ENCODE data around the gene TMTC2.
"Not testable (repeated sequence)": the region's sequence is repeated elsewhere in the genome, so short reads cannot be mapped to it uniquely, and the experiment has no call there.

The TMTC2 gene

DNA sequence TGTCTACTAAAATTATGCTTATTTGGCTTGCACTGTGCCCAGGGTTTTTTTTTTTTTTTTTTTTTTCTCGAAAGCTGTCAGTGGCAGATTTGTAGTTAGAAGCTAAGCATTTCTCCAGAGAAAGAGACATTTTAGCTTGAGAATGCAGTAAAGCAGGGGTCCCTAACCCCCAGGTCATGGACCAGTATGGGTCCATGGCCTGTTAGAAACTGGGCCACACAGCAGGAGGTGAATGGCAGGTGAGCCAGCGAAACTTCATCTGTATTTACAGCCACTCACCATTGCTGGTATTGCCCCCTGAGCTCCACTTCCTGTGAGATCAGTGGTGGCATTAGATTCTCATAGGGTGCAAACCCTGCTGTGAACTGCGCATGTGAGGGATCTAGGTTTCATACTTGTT is 73.7 kb downstream of the TMTC2 start:
- no peak for DNase-seq
- intact Hi-C loops (cut with DNase I), result no loop called here

DNA sequence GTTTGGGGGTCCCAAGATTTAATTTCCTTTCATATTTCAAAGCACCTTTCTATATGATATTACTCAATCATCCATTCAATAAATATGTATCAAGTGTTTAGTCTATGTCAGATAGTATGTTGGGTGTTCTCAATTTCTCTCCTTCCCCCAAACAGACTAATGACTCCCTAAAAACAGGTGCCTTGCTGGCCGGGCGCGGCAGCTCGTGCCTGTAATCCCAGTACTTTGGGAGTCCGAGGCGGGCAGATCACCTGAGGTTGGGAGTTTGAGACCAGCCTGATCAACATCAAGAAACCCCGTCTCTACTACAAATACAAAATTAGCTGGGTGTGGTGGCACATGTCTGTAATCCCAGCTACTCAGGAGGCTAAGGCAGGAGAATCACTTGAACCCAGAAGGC is 78.5 kb downstream of the TMTC2 start:
- intact Hi-C loops (cut with DNase I); DNase-seq: not testable (repeated sequence)

DNA sequence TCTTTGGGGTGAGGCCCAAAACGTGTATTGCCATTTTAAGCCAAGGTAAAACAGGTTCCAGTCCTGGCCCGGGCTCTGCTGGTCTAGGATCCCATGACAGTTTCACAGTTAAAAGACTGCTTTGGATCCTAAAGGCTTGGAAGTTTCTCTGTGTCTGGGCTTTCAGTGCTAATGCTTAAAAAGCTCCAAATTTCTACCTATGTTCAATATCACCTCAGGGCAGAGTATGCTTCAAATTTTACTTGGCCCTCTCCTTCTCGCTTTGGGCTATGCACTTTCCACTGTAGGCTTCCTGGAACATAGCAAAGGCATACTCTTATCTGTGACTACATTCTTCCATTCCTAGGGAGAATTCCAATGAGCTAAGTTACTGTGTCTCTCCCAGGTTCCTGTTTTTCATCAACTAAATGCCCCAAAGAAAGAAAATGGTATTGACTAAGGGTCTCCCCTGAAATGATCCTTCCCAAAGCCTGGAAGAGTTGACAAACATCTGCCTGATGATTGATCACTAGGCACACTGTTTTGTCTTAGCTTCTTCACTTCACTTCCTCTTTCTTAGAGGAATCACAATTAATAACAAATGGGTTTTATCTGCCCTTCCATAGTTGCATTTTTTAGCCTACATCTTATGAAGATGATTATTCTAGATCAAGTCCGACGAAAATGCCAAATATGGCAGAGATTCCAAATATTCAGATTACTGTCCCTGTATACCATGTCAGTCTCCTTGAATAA is 79.4 kb downstream of the TMTC2 start:
- DNase-seq, result no peak
- intact Hi-C loops (cut with DNase I), result no loop called here

DNA sequence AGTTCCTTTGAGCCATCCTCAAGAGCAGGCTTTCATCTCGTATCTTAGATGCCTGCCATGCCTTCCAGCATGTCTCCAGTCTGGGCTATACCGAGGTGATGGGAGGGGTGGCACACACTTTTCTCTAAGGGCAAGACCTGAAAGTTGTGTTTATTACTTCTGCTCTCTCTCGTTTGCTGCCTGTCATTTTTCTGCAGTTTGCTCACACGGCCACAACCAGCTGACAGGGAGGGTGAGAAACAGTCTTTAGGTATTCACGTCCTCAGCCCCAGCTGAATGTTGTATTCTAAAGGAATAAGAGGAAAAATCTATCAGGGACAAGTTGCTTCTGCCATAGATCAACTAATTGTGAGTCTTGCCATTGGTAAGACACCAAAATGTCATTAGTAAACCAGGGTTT is 88.0 kb downstream of the TMTC2 start:
- intact Hi-C loops (cut with DNase I), result no loop called here
- DNase-seq, result no peak

DNA sequence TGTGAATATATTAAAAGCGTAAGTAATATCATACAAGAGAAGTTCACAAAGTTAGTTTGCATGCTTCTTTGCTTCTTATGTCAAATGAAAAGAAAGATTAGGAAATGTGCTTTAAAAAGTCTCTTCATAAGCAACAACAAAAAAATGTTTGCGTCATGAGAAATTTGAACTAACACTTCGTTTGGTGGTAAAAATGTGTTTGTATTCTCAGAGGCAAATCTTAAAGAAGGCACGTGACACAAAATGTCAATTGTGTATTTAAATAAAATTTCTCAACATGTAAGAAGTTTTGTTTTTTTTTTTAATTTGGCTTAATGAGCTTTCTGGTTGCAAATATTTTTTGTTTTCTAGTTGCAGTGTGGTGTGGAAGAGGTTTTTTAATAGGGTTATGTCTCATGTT is 93.8 kb downstream of the TMTC2 start:
- DNase-seq, result no peak
- intact Hi-C loops (cut with DNase I), result no loop called here

DNA sequence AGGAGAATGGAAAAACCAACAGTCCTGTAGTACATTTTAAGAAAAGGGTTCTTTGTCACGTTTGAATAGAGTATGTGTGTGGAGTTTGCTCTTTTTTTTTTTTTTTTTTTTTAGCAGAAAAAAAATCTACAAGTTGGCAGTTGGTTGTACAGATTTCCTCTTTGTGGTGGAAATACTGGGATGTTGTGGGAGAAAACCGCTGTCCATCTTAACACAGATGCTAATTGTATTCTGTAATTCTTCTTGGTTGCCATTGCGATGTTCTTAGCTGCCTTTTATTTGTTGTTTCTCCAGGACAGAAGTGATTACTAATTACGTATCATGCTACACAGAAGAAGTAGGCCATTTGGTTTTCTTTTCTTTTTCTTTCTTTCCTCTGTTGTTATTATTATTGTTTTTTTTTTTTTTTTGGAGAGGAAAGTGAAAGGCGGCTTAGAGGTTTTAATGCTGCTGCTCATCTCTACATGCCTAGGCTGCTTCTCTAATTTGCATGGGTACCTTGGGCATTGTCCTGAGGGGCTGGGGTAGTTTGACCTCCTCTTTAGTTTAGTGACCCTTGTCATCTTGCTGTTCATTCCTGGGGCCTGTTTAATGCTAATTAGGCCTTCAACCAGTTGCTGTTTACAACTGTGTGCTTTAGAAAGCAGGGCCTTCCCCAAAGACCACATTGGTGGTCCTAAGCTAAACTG is 94.7 kb downstream of the TMTC2 start:
- intact Hi-C loops (cut with DNase I), result no loop called here

DNA sequence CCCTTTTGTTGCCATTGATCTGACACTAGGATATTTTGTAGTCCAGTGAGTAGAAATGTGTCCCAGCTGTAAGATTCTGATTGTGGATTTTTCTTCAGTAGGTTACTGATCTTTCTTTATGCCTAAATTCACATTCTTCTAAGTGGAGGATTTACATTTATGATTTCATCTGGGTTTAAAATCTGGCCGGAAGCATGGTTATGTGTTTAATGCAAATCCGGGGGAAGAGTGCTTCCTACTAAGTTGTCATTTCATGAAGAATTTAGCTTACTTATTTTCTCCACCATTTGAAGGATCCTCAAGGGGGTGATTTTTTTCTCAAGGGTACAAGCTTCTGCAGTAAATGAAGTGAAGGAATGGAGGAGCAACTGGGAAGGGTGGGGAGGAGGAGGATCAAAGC is 96.7 kb downstream of the TMTC2 start:
- DNase-seq, result no peak
- intact Hi-C loops (cut with DNase I), result no loop called here

More for the DNA sequence above, 94.7 kb downstream of the TMTC2 start:
- peak in 8 of 42 donors; percentile 11 to 61 (median 30) for DNase-seq

DNA sequence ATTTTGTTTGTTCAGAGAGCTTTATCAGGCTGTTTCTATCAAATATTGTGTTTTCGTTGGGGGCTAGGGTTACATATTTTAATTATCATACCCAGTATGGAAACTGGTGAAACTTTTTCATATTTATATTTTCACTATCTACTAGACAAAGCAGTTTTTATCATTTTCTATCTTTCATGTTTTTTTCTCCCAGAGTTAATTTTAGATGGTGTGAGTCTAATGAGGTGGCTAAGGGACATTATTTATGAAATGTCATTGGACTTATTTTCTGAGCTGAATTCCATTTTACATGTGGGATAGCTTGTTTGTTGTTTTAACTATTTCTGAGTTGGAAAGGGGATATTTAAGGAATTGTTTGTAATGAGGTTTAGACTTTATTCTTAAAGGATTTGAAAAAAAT is 100.3 kb downstream of the TMTC2 start:
- DNase-seq, result no peak
- intact Hi-C loops (cut with DNase I), result no loop called here

DNA sequence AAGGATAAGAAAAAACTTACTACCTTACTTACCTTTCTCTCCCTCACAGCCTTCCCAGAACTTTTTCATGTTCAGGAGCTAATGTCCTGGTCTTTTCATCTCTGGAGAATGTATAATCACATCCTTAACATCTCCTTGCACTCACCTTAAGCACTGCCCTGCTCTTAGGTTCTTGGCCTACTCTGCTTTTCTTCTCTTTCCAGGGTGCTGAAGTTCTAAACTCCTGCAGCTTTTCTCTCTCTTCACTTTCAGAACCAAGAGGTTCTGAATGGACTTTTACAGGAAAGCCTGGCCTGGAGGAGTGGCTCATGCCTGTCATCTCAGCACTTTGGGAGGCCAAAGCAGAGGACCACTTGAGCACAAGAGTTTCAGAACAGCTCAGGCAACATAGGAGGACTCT is 101.9 kb downstream of the TMTC2 start:
- no peak for DNase-seq
- intact Hi-C loops (cut with DNase I), result no loop called here

DNA sequence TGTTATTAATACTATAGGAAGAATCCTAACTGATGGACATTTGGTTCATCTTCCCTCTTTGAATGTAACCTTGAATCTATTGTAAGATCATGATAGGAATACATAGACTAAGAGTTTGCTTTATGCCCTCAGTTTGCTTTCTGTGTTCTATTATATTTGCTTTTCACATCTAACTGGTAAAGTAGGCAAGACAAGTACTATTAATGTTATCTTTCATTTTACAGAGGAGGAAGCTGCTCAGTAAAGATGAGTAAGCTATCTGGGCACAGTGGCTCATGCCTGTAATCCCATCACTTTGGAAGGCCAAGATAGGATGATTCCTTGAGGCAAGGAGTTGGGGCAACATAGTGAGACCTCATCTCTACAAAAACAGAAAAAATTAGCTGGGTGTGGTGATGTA is 103.0 kb downstream of the TMTC2 start:
- no peak for DNase-seq
- intact Hi-C loops (cut with DNase I), result no loop called here

DNA sequence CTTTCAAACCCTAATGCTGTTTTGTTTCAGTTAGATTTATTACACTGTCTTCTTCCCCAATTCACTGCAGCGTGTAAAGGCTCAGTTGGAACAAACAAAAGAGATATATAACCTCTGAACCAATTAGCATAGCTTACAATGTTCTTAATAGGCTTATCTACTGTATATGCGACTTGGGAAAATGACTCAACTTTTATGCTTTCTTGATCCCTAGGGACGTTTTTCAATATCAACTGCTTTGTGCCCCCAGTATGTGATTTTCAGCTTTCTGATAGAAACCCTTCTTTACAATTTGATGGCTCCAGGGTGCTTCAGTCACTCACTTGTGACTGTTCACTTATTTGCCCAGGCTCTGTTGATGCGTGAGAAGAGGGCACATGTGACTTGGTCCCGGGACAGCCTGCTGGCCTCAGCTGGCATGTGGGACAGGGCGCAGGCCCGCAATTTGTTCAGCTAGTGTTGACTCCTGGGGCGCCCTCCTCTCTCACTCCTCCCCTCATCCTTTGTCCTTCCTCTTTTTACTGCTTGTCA is 107.1 kb downstream of the TMTC2 start:
- DNase-seq, result peak in 12 of 42 donors; percentile 8 to 72 (median 30)

DNA sequence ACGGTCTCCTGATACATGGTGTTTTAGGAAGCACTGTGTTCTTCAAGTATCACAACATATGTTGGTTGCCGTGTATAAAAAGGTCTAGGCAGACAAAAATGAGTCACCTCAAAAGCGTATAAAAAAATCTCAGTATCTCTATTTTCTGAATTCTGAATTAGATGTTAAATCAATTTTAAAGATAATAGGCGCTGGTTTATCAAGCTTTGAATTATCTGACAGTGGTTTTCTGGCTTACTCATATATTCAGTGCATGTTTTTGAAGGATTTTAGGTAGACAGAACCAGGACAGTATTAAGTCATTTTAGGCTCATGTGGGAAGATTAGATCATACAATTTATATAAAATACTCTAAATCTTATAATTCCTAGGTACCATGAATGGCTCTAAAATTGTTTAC is 110.8 kb downstream of the TMTC2 start:
- no peak for DNase-seq
- intact Hi-C loops (cut with DNase I), result no loop called here

More for the DNA sequence above, 107.1 kb downstream of the TMTC2 start:
- intact Hi-C loops (cut with DNase I), result no loop called here

DNA sequence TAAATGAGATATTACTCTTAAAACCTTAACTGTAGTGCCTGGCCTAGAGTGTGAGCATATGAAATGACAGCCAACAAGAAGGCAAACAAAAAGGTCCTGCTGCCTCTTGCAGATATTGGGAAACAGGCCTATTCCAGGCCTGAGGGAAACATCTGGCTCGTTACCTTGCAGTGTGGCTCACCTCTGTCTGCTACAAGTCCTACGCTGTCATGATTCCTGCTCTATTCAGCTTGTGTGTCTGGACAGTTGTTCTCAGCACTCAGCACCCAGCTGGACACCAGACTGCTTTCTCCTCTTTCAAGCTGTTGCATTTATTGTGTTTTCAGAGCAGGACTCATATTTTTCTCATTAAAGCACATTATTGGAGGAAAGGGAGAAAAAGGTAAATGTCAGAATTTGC is 113.5 kb downstream of the TMTC2 start:
- intact Hi-C loops (cut with DNase I), result no loop called here
- no peak for DNase-seq

DNA sequence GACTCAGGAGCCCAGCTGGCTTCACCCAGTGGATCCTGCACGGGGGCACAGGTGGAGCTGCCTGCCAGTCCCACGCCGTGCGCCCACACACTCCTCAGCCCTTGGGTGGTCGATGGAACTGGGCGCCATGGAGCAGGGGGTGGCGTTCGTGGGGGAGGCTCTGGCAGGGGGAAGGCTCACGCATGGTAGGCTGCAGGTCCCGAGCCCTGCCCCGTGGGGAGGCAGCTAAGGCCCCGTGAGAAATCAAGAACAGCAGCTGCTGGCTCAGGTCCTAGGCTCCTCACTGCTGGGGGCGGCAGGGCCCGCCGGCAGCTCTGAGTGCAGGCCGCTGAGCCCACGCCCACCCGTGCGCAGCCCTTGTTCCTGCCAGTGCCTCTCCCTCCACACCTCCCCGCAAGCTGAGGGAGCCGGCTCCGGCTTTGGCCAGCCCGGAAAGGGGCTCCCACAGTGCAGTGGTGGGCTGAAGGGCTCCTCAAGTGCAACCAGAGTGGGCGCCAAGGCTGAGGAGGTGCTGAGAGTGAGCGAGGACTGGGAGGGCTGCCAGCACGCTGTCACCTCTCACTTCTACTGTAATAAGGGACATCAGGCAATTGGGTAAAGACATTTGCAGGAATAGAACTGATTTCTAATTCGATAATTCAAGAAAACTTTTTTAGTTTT is 115.4 kb downstream of the TMTC2 start:
- no peak for DNase-seq
- intact Hi-C loops (cut with DNase I), result no loop called here

DNA sequence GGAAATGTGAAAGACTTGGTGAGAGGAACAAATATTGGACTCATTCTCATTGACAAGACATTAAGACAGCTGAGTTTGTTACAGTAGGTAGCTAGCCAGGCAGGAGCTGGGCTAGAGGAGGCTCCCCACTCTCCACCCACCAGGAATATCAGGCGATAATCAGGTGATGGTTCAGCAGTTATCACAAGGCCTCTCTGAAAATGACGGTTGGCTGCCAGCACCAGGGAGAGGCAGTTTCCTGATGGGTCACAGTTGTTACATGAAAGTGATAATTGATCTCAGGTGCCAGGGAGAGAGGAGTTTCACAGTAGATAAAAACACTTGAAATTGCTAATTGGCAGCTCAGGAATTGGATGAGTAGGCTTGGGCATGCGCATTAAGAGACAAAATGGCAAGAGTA is 116.5 kb downstream of the TMTC2 start:
- no peak for DNase-seq
- intact Hi-C loops (cut with DNase I), result no loop called here

DNA sequence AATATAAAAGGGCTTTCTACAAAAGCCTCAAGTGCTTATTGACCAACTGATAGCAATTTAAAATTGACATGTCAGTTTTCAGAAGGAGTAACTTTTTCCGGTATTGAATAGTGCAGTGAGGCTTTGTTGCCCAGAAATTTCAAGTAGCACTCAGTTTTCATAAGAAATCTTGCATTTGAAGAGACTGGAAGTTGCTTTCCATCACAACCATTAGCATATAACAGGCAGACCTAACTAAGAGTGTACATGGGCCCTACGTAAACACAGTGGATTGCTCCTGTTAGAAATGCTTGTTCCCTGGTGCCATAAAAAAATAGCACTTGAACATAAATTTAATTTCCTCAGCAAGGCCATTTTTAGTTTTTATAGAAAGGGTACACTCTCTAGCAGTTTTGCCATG is 117.9 kb downstream of the TMTC2 start:
- intact Hi-C loops (cut with DNase I), result no loop called here

DNA sequence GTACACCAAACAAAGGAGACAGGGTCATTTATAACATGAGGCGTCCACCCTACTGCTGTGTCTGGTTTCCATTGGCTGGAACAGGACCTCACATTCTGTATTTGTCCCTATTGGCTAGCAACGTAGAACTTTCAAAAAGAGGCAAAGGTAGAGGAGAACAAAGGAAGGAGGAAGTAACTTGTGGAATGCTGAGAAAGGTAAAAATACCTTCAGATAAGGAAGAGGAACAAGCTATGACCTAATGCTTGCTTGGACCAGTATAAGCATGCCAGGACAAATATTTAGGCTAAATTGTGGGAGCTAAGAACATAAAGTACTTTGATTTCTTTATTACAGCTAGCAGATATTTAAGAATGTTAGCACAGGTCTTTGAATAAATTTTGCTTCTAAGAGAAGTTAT is 118.3 kb downstream of the TMTC2 start:
- DNase-seq; intact Hi-C loops (cut with DNase I): not testable (repeated sequence)

More for the DNA sequence above, 117.9 kb downstream of the TMTC2 start:
- no peak for DNase-seq

DNA sequence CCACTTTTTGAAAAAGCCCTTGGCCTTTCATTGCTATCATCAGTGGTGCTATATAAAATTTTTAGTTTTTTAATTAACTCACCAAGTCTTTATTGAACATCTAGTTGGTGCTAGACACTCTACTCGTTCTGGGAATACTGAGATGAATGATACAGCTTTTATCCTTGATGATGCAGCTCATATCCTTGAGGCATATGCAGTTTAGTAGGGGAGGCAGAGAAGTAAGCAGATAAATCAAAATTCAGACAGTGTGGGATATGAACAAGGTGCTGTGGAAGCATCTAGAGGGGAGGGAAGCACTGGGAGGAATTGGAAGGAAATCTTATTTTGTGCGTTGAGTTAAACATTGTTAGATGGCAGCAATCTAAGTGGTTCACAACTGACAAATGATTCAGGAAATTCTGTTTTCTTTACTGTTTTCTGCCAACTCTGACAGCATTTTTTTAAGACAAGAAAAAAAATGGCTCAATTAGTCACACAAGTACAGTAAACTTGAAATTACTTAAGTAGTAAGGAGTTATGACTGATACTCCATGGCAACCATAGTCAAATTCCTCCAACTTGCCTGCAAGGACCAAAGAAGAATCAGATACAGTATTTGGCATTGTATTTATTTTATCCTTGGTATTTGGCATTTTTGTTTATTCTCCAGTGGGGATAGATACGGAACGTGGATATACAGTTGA is 119.2 kb downstream of the TMTC2 start:
- no peak for DNase-seq
- intact Hi-C loops (cut with DNase I), result no loop called here

DNA sequence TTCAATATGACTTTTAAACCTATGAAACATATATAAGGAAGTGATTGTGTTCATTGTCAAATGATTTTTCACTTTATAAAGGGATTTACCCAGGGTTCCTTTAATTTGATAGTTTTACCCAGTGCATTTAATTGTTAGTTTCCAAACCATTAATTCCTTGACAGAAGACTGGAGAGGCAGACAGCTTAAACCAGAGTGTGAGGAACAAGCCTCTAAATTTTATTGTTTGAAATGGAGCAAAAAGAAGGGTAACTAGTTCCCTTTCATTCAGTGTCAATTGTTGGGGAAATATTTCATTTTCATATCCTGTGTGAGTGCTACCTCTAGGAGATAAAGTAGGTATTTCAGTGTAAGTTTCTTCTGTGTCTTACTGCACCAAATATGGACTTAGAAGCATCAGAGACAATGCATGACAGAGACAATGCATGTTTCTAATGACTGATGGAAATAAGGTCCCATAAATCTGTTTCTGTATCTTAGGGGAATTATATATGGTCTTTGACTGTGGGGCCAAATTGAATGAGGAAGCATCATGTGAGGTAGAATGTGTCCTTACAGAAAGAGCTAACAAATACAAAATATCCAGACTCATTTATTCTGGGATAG is 120.5 kb downstream of the TMTC2 start:
- intact Hi-C loops (cut with DNase I), result no loop called here
- DNase-seq, result no peak

All from head of caudate nucleus (tissue), 42 donors.